Hepatocyte (in vitro differentiated cells): Measurements from ENCODE around the gene ARHGAP35.

ENCODE experiments used
- EZH2 ChIP-seq: fragments of 200-600 bp; sonication (generic); IDR thresholded peaks from 2 replicates; pipeline ENCODE4 v1.6.1; 2016; ENCODE audit warnings: antibody characterized with exemption, mild to moderate bottlenecking, borderline replicate concordance
- TF ChIP-seq, protein P1 (sequence below): fragments of 200-600 bp; sonication (generic); IDR thresholded peaks from 2 replicates; pipeline ENCODE4 v1.5.1; 2016; ENCODE audit warnings: antibody characterized with exemption, mild to moderate bottlenecking; ENCODE audit not compliant: poor library complexity

DNA sequence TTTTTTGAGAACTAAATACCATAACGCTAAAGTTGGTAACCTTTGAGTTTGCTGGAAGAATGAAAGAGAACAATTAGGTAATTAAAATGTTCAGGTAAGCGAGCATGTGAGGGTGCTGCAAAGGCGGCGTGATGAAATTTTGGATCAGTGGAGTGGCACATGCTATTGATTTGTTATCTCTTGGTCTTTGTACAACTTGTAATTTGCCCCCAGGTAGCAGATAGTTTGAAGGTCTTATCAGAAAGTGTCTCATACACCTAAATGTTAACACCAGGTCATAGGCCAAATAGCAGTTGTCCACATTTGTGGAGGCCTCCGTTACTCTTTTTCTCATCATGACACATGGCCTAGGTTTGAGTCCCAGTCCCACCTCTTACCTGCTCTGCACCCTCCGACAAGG lies 14.9 kb downstream of the ARHGAP35 start:
- TF ChIP-seq, protein P1, sequence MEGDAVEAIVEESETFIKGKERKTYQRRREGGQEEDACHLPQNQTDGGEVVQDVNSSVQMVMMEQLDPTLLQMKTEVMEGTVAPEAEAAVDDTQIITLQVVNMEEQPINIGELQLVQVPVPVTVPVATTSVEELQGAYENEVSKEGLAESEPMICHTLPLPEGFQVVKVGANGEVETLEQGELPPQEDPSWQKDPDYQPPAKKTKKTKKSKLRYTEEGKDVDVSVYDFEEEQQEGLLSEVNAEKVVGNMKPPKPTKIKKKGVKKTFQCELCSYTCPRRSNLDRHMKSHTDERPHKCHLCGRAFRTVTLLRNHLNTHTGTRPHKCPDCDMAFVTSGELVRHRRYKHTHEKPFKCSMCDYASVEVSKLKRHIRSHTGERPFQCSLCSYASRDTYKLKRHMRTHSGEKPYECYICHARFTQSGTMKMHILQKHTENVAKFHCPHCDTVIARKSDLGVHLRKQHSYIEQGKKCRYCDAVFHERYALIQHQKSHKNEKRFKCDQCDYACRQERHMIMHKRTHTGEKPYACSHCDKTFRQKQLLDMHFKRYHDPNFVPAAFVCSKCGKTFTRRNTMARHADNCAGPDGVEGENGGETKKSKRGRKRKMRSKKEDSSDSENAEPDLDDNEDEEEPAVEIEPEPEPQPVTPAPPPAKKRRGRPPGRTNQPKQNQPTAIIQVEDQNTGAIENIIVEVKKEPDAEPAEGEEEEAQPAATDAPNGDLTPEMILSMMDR = no peak
- TF ChIP-seq EZH2 = no peak
